HG02588 (cell line): ENCODE results near the gene HOXA9.

ENCODE experiments used
- ATAC-seq: cut with Tn5 transposase; IDR thresholded peaks from one replicate; pipeline ENCODE4 v1.9.1; 2021; ENCODE audit warnings: mild to moderate bottlenecking, moderate library complexity; ENCODE audit not compliant: unreplicated experiment

Gene HOXA9

GRCh38 chr7:27166531-27167505 is 1.5 kb upstream of the HOXA9 start:
- ATAC-seq = no peak

DNA sequence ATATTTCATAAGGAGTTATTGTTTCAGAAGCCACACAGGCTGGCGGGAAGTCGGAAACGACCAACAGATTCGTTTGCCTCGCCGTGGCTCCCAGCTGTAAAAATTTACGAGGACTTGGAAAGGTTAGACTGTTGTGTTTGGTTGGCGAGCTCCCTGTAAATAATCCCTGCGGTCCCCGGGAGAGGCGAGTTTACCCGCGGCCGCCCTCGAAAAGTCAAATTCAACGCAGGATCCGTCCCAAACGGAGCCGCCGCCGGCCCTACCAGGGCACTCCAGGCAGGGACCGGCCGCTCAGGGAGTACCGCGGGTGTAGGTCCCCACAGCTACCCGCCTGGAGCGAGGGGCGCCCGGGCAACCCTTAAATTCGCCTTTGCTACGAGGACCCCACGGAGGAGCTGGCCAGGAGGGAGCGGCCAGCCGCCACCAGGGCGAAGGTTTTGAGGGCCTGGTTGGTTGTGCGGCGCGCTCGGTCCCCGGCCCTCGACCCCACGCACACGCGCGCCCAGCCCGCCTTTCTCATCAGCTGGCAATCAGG is 726 bp upstream of the HOXA9 start:
- no peak for ATAC-seq

GRCh38 chr7:27164367-27165088 is 809 bp downstream of the HOXA9 start:
- ATAC-seq = no peak

- no peak for ATAC-seq
Observed at GRCh38 chr7:27164045-27164366, 1.3 kb downstream of the HOXA9 start.

DNA sequence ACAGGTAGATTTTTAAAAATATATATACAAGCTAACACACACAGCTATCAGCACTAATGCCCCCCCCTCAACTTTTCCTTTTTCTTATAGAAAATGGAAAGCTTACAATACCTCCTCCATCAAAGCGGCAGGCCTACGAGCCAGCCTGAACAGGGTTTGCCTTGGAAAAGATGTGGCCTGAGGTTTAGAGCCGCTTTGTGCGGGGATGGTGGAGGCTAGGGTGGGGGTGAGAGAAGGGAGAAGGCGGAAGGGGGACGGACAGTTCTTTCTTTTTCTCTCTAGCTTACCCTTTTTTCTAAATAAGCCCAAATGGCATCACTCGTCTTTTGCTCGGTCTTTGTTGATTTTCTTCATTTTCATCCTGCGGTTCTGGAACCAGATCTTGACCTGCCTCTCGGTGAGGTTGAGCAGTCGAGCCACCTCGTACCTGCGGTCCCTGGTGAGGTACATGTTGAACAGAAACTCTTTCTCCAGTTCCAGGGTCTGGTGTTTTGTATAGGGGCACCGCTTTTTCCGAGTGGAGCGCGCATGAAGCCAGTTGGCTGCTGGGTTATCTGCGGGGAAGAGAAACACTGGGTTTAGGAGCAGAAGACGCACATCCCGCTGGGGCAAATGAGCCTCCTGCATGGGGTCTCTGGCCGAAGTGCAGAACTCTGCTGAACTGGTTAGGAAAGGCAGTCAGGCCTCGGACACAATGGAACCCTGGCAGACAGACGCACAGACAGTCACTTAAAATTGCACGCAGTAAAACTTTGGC is 1.9 kb downstream of the HOXA9 start:
- ATAC-seq = no peak

DNA sequence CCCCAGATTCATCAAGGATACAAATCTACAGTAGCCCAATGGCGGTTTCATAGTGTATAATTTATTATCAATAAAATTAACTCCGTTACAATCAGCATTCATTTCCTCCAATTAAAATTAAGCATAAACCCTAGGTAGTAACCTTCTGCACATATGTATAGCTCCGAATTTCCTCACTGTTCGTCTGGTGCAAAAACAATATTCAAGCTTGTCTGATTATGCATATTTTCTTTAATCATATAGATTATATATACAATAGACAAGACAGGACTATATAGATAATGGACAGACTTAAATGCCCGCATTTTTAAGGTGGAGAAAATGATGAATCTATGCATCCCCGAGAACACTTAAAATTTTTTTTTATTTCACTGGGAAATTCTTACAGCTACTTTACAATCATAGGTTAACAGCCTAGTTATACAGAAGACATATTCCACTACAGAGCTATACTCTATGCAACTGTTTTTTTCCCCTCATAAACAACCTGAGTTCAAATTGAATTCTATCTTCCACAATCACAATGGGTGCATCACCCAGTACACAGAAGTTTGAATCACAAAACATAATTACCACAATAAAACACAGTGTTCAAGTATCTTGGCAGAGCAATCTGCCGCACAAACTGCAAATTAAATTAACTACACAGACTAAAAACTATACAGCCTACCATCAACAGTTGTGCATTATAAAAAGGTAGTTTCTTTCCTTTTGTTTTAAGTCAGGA is 2.6 kb downstream of the HOXA9 start:
- ATAC-seq = no peak

- no peak for ATAC-seq
Observed at GRCh38 chr7:27161721-27162560, 3.4 kb downstream of the HOXA9 start.

- no peak for ATAC-seq
Observed at GRCh38 chr7:27161214-27161720, 4.1 kb downstream of the HOXA9 start.

- ATAC-seq = peak; percentile 54
Observed at GRCh38 chr7:27160546-27161213, 4.7 kb downstream of the HOXA9 start.

- no peak for ATAC-seq
Observed at GRCh38 chr7:27160145-27160545, 5.2 kb downstream of the HOXA9 start.

GRCh38 chr7:27159266-27160144 is 5.8 kb downstream of the HOXA9 start:
- ATAC-seq = no peak

- no peak for ATAC-seq
Observed at GRCh38 chr7:27158436-27159265, 6.7 kb downstream of the HOXA9 start.

- ATAC-seq = no peak
Observed at GRCh38 chr7:27157702-27158431, 7.5 kb downstream of the HOXA9 start.

DNA sequence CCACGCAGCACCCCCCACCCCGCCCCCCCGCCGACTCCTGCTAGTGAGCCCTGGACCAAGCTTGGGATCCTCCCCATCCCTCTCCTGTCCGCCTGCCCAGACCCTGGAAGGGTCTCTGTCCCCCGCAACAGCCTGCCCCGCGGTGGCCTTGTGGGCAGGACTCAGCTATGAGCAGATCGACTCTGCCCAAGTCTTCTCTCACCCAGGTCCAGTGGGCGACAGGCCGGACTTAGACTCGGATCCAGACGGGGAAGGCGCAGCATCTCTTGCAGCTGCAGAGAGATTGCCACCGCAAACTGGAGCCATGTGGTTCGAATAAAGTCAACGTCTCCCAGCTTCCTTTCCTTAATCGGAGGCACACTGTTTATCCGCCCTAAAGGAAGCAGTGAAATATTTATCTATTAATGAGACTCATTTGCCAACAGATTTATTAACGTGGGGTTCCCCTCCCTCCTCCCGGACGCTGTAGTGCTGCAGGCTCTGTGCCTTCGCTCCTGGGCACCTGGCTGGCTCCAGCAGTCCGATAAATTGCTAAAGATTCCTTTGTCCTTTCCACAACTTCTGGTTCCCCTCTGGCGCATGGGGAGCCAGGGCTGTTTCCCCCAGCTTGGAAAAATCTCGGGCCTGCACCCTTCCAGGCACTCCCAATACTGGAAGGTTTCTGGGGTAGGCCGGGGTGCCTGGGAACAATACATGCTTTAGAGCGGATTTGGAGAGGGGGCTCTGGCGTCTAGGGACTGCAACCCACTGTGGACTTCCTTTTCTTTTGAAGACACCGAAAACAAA is 8.2 kb downstream of the HOXA9 start:
- ATAC-seq = no peak

- ATAC-seq = no peak
Observed at GRCh38 chr7:27156508-27156898, 8.8 kb downstream of the HOXA9 start, which contains the start of gene HOXA7. Gene HOXA7 (minus strand): TSS chr7:27156675. CDS start chr7:27156545, 130 bp downstream.
